Activated T-cell treated with anti-CD3 and anti-CD28 coated beads, Interleukin-2, amount 50 U/mL, for 24 hours (primary cell): ENCODE data around the gene IL1RN.
A peak's percentile ranks its signal among the peaks of the same experiment; 100 is the strongest.

ENCODE experiments used
- DNase-seq: peaks from one replicate; pipeline ENCODE4 v3.0.0-alpha.2; 2020
- H3K27ac Mint-ChIP-seq: 2 replicates; pipeline ENCODE4 v1.8.0; 2020; ENCODE audit warnings: mild to moderate bottlenecking, mixed read lengths
- H3K27me3 Mint-ChIP-seq: 2 replicates; pipeline ENCODE4 v1.8.0; 2020; ENCODE audit warnings: mixed read lengths
- H3K36me3 Mint-ChIP-seq: 2 replicates; pipeline ENCODE4 v1.8.0; 2020; ENCODE audit warnings: low read depth, mixed read lengths
- H3K4me1 Mint-ChIP-seq: 2 replicates; pipeline ENCODE4 v1.8.0; 2020; ENCODE audit warnings: low read depth, mixed read lengths
- H3K4me3 Mint-ChIP-seq: 2 replicates; pipeline ENCODE4 v1.8.0; 2020; ENCODE audit warnings: mild to moderate bottlenecking, moderate library complexity, mixed read lengths
- H3K9me3 Mint-ChIP-seq: 2 replicates; pipeline ENCODE4 v1.8.0; 2020; ENCODE audit warnings: mixed read lengths

IL1RN gene

GRCh38 chr2:113148606-113149552 lies 21.5 kb downstream of the IL1RN start:
- H3K4me3 Mint-ChIP-seq: no peak overlapping the region
- H3K36me3 Mint-ChIP-seq: no peaks in the 10 kb centered on the region
- H3K27me3 Mint-ChIP-seq: no peaks in the 10 kb centered on the region
- H3K27ac Mint-ChIP-seq: no peak overlapping the region
- H3K4me1 Mint-ChIP-seq: no peaks in the 10 kb centered on the region
- no peak for DNase-seq
- no peaks in the 10 kb centered on the region for H3K9me3 Mint-ChIP-seq

DNA sequence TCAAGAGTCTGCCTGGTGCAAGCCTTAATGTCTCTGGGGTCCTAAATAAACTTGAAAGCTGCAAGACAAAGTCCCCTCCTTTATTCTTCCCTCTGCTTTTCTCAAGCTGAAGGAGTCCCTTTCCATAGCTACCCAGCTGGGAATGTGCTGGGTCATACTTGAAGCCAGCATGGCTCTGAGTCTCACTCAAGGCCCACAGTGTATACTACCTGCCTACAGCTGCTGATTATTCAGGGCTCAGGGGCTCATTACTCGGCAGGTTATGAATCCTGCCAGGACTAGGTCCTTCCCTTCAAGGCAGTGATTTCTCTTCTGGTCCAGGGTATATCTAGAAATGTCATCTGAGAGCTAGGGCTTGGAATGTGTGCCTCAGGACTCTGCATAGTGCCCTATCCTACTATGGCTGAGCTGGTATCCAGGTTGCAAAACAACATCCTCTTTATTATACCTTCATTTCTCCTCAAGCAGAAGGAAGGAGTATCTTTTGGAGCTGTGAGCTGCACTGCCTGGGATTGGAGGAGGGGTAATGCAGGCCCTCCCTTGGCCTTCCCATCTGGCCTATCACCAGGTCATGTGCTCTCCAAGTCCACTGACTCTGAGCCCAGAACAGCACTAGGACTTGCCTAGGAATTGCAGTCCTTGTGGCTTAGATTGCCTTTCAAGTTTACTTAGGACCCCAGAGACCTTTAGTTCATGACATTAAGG lies 22.3 kb downstream of the IL1RN start:
- H3K9me3 Mint-ChIP-seq: no peaks in the 10 kb centered on the region
- no peak for DNase-seq
- no peak overlapping the region for H3K4me3 Mint-ChIP-seq
- H3K27me3 Mint-ChIP-seq: no peaks in the 10 kb centered on the region
- H3K4me1 Mint-ChIP-seq: no peaks in the 10 kb centered on the region
- no peaks in the 10 kb centered on the region for H3K36me3 Mint-ChIP-seq
- H3K27ac Mint-ChIP-seq: no peak overlapping the region

GRCh38 chr2:113150258-113150601 lies 22.8 kb downstream of the IL1RN start:
- Mint-ChIP-seq H3K27ac (no peak overlapping the region), H3K4me3 (no peak overlapping the region), H3K4me1 (no peaks in the 10 kb centered on the region), H3K36me3 (no peaks in the 10 kb centered on the region), H3K27me3 (no peaks in the 10 kb centered on the region), H3K9me3 (no peaks in the 10 kb centered on the region)
- no peak for DNase-seq

GRCh38 chr2:113155331-113155730 lies 27.9 kb downstream of the IL1RN start:
- no peak overlapping the region for H3K4me3 Mint-ChIP-seq
- H3K36me3 Mint-ChIP-seq: peaks cover 2% of the 10 kb centered on the region
- DNase-seq: no peak
- H3K27me3 Mint-ChIP-seq: no peaks in the 10 kb centered on the region
- H3K4me1 Mint-ChIP-seq: peaks cover 25% of the 10 kb centered on the region
- no peak overlapping the region for H3K27ac Mint-ChIP-seq
- no peaks in the 10 kb centered on the region for H3K9me3 Mint-ChIP-seq

DNA sequence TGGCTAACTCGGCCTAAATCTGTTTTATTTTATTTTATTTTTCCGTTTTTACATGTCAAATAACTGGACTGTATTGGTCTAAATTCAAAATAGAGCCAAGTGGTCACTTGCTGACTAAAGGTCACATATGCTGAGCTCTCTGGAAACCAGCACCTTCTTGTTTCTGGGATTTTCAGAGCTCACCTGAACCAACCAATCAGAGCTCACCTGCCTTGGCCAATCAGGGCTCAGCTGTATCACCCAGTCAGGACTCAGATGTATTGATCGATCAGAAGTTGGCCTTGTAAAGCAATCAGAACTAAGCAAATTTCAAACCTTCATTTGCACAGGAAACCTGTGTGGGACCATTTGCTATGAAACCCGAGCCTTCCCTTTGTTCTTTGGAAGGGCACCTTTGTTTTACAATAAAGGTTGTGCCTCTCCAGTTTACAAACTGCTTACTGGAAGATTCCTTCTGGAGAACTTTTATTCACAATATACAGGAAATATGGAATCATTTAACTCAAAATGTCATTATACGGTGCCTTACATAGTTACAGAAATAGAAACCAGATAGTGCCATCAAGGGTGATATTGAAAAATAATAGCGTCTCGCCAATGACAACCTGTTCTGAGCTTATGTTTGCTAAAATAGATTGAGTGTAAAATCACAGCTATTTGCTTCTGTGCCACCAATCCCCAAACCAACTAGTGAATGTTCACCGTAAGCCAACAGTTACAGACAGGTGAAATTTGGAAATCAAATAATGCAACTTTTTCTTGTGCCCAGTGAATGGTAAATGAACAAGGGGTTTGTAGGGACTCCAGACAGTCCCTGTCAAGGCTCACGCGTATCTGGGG lies 29.1 kb downstream of the IL1RN start:
- Mint-ChIP-seq H3K4me3 (peak overlapping the region; percentile 75), H3K36me3 (peaks cover 2% of the 10 kb centered on the region), H3K27me3 (no peaks in the 10 kb centered on the region), H3K4me1 (peaks cover 25% of the 10 kb centered on the region), H3K27ac (peak overlapping the region; percentile 83), H3K9me3 (no peaks in the 10 kb centered on the region)
- no peak for DNase-seq

- no peaks in the 10 kb centered on the region for H3K9me3 Mint-ChIP-seq
- H3K27me3 Mint-ChIP-seq: no peaks in the 10 kb centered on the region
- peak overlapping the region; percentile 84 for H3K4me3 Mint-ChIP-seq
- H3K36me3 Mint-ChIP-seq: peaks cover 2% of the 10 kb centered on the region
- peak; percentile 74 for DNase-seq
- H3K4me1 Mint-ChIP-seq: peaks cover 26% of the 10 kb centered on the region
- H3K27ac Mint-ChIP-seq: peak overlapping the region; percentile 92
These were observed 29.9 kb downstream of the IL1RN start for GRCh38 chr2:113157118-113157896.

DNA sequence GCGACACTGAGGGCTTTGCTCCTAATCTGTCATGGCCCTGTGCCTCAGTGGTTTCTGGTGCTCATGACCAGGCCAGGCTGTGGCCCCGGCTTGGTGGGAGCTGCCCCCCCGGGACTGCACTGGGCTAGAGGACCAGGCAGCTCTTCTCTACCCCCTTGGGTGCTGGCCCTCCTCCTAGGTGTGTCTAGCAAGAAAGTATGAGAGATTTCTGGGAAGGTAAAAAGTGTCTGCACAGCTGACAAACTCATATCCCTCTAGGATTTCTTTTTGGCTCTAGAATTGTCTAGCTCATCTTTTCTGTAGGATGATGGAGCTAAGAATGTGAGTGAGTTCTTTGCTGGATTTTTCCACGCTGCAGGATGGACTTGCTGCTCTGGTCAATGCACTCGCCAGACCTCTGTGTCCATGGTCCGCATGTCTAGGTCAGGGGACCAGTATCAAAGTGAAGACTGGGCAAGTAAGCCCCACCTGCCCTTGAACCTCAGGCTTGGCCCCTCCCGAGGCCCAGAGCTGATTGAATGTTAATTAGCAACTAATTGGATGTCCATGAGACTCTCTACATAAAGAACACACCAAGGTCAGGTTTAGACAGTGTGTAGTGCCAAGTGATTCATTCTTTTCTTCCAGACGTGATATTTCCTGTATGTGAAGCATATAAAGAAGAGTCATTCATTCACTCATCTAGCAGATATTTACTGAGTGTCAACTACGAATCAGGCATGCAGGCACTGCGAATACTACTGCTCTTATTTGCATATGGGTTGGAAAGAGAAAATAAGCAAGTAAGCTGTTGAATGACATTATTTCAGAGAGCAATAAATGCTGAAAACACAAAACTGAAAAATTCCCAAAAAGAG lies 30.7 kb downstream of the IL1RN start:
- H3K27ac Mint-ChIP-seq: peak overlapping the region; percentile 92
- peaks cover 33% of the 10 kb centered on the region for H3K4me1 Mint-ChIP-seq
- no peak for DNase-seq
- H3K4me3 Mint-ChIP-seq: peak overlapping the region; percentile 84
- no peaks in the 10 kb centered on the region for H3K9me3 Mint-ChIP-seq
- peaks cover 2% of the 10 kb centered on the region for H3K36me3 Mint-ChIP-seq
- no peaks in the 10 kb centered on the region for H3K27me3 Mint-ChIP-seq

GRCh38 chr2:113158884-113159553 lies 31.6 kb downstream of the IL1RN start:
- Mint-ChIP-seq H3K9me3 (no peaks in the 10 kb centered on the region), H3K27ac (peak overlapping the region; percentile 30), H3K36me3 (peaks cover 2% of the 10 kb centered on the region), H3K4me1 (peaks cover 33% of the 10 kb centered on the region), H3K27me3 (no peaks in the 10 kb centered on the region), H3K4me3 (peak overlapping the region; percentile 84)
- DNase-seq: no peak

- DNase-seq: no peak
- no peaks in the 10 kb centered on the region for H3K27me3 Mint-ChIP-seq
- peaks cover 40% of the 10 kb centered on the region for H3K4me1 Mint-ChIP-seq
- peaks cover 2% of the 10 kb centered on the region for H3K36me3 Mint-ChIP-seq
- no peak overlapping the region for H3K27ac Mint-ChIP-seq
- H3K9me3 Mint-ChIP-seq: no peaks in the 10 kb centered on the region
- H3K4me3 Mint-ChIP-seq: no peak overlapping the region
These were observed 32.9 kb downstream of the IL1RN start for GRCh38 chr2:113160248-113160647.

DNA sequence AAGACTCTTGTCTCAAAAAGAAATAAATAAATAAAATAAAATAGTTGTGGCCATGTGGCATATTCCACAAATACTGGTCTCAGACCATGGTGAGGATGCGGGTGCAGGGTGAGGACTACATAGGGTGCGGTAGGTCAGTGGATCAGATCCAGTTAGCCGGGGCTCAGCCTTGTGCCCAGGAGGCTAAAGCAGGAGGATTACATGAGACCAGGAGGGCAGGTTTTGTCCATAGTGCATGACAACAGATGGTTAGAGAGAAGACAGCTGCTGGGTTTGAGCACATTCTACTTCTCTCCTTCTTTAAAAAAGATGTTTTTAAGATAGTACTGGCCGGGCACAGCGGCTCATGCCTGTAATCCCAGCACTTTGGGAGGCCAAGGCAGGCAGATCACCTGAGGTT lies 33.6 kb downstream of the IL1RN start:
- H3K9me3 Mint-ChIP-seq: no peaks in the 10 kb centered on the region
- no peak overlapping the region for H3K4me3 Mint-ChIP-seq
- H3K36me3 Mint-ChIP-seq: peaks cover 2% of the 10 kb centered on the region
- no peak for DNase-seq
- H3K27ac Mint-ChIP-seq: no peak overlapping the region
- H3K4me1 Mint-ChIP-seq: peaks cover 42% of the 10 kb centered on the region
- no peaks in the 10 kb centered on the region for H3K27me3 Mint-ChIP-seq

- peaks cover 41% of the 10 kb centered on the region for H3K4me1 Mint-ChIP-seq
- no peak for DNase-seq
- peaks cover 2% of the 10 kb centered on the region for H3K36me3 Mint-ChIP-seq
- H3K9me3 Mint-ChIP-seq: no peaks in the 10 kb centered on the region
- H3K27ac Mint-ChIP-seq: no peak overlapping the region
- no peak overlapping the region for H3K4me3 Mint-ChIP-seq
- H3K27me3 Mint-ChIP-seq: no peaks in the 10 kb centered on the region
These were observed 34.8 kb downstream of the IL1RN start for GRCh38 chr2:113162173-113162572.

GRCh38 chr2:113162869-113163268 lies 35.5 kb downstream of the IL1RN start:
- H3K27me3 Mint-ChIP-seq: no peaks in the 10 kb centered on the region
- no peaks in the 10 kb centered on the region for H3K9me3 Mint-ChIP-seq
- H3K36me3 Mint-ChIP-seq: peaks cover 1% of the 10 kb centered on the region
- H3K27ac Mint-ChIP-seq: peak overlapping the region; percentile 15
- no peak overlapping the region for H3K4me3 Mint-ChIP-seq
- no peak for DNase-seq
- H3K4me1 Mint-ChIP-seq: peaks cover 47% of the 10 kb centered on the region
